ENCODE measurements around the gene CHAF1A. TPM values are rescaled to one million over a fixed set of nuclear protein-coding genes. Genes with fewer than 3 reads are reported as not detected.

CHAF1A gene
- total RNA-seq, 2 donors from 2014 or later, result 6.0 to 9.5 TPM

DNA sequence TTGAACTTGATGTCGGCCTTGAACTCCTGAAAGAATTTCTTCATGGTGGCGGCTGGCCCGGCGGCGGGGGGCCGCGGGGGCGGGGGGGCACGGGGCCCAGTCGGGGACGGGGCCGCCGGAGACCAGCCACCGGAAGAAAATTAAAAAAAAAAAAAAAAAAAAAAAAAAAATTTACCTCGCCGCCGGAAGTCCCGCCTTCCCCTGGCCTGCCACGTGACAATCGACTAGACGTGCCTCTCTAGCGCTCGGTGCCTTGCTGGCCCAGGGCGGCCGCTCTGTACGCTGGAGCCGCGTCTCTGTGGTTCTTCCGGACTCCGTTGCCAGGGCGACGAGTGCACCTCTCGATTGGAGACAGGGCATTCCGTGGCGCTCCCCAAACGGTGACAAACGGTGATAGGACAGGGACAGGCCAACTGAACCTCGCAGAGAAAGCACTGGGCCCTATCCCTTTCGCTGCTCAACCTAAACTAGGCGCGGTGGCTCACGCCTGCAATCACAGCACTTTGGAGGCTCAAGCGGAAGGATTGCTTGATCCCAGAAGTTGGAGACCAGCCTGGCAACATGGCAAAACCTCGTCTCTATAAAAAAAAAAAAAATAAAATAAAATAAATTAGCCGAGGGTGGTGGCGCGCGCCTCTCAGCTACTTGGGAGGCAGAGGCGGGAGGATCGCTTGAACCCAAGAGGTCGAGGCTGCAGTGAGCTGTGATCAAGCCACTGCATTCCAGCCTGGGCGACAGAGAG lies 55.4 kb downstream of the CHAF1A start, which contains the start of gene UBXN6:
Gene UBXN6 (minus strand): TSS at position 141 of the 742 bp plus-strand sequence. CDS start 97 bp downstream, at position 44.
- DNase-seq (ENCODE audit: low spot score), result peak; percentile 99
- intact Hi-C loops (cut with DNase I), result no loop called here

DNA sequence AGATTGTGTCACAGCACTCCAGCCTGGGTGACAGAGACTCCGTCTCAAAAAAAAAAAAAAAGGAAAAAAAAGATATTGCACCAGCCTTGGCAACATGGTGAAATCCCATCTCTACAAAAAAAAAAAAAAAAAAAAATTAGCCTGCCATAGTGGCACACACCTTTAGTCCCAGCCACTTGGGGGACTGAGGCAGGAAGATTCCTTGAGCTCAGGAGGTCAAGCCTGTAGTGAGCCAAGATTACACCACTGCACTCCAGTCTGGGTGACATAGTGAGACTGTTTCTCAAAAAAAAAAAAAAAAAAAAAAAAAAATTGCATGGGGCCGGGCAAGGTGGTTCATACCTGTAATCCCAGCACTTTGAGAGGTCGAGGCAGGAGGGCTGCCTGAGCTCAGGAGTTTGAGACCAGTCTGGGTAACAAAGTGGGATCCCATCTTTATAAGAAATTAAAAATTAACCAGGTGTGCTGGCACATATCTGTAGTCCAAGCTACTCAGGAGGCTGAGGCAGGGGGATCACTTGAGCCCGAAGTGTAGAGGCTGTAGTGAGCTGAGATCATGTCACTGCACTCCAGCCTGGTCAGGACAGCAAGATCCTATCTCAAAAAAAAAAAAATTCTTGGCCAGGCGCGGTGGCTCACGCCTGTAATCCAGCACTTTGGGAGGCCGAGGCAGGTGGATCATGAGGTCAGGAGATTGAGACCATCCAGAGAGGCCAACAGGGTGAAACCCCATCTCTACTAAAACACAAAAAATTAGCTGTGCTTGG lies 62.6 kb downstream of the CHAF1A start:
- intact Hi-C loops (cut with DNase I), result no loop called here
- no peak for DNase-seq (ENCODE audit: low spot score)

DNA sequence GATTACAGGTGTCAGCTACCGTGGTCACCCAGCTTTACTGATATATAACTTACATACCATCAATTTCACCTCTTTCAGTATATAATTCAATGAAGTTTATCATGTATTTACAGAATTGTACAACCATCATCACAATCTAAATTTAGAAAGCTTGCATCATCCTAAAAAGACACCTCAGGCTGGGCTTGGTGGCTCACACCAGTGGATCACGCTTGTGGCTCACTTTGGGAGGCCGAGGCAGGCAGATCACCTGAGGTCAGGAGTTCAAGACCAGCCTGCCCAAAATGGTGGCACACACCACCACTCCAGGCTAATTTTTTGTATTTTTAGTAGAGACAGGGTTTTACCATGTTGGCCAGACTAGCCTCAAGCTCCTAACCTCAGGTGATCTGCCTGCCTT lies 65.4 kb downstream of the CHAF1A start:
- intact Hi-C loops (cut with DNase I), result no loop called here
- DNase-seq (ENCODE audit: low spot score), result no peak

DNA sequence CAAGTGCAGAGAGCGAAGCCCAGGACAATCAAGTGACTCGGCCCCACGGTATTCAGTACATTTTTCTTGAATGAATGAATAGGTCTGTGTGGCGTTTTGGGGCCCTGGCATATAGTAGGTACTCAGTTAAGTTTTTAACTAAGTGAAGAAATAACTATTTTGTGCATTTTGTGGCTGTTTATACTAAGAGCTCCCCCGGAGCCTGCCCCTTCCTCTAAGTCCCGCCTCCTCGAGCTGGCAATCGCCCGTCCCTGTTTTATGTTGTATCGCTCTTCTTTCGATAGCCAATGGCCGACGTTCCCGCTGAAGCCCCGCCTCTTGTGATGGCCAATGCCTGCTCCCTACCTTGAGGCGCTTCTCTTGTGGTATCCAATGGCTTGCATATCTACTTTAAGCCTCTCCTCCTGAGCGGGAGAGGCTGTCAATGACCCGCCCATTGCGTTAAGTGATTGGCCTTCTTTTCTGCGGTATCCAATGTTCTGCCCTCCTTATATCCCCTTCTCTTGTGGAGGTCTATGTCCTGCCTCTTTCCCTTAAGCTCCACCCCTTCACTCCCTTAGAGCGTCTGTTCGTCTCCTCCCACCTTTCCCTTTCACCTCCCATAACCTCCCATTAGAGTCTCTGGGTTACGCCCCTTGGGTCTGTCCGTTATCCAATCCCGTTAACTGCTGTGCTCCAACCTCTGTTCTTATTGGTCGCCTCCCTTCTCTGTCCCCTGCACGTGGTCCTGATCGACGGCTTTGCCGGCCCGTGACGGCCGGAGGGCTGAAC lies 69.1 kb downstream of the CHAF1A start:
- intact Hi-C loops (cut with DNase I), result no loop called here
- DNase-seq (ENCODE audit: low spot score), result peak; percentile 99

DNA sequence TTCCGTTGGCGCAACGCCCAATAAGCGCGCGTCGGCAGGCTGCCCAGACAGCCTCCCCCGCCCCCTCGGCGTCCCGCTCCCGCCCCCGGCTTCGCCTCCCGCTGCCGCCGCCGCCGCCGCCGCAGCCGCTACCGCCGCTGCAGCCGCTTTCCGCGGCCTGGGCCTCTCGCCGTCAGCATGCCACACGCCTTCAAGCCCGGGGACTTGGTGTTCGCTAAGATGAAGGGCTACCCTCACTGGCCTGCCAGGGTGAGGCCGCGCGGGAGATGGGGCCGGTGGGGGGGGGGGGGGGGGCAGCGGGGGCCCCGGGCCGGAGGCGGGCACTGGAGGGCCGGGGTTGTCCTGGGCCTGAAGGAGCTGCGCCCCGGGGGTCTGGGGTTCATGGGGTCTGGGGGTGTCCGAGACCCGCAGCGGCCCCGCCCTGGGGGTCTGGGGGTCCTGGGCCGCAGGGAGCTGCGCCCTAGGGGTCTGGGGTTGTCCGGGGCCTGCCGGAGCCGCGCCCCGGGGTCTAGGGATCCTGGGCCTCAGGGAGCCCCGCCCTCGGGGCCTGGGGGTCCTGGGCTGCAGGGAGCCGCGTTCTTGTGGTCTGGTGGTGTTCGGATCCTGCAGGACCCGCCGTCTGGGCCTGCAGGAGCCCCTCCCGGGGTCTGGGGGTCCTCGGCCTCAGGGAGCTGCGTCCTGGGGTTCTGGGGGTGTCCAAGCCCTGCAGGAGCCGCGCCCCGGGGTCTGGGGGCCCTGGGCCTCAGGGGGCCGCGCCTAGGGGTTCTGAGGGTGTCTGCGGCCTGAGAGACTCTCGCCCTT lies 69.9 kb downstream of the CHAF1A start, which contains the start of gene HDGFL2:
Gene HDGFL2 (plus strand): TSS at position 124 of the 801 bp plus-strand sequence. CDS start 54 bp downstream, at position 178.
- no peak for DNase-seq (ENCODE audit: low spot score)
- intact Hi-C loops (cut with DNase I), result no loop called here

DNA sequence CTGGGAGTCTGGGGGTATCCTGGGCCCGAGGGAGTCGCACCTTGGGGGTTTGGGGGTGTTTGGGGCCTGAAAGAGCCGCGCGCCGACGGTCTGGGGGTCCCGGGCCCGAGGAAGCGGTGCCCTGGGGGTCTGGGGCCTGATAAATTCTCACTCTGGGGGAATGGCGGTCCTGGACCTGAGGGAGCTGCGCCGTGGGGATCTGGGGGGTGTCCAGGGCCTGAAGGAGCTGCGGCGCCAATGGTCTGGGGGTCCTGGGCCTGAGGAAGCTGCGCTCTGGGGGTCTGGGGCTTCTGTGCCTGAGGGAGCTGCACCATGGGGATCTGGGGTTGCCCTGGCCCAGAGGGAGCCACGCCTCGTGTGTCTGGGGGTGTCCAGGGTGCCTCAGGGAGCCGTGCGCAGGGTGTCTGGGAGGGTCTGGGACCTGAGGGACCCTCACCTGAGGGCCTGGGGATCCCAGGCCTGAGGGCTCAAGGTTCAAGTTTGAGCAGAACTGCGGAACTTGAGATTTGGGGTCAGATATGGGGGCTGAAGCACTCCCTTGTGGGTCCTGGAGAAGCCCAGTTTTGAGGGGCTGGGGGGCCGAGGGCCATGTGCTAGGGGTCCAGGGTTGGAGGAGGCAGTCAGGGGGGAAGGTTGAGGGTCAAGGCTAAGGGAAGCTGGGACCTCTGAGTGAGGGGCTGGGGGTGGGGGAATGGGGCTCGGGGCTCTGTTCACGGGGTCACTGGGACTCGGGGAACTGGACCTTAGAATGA lies 70.7 kb downstream of the CHAF1A start:
- intact Hi-C loops (cut with DNase I), result no loop called here
- no peak for DNase-seq (ENCODE audit: low spot score)

DNA sequence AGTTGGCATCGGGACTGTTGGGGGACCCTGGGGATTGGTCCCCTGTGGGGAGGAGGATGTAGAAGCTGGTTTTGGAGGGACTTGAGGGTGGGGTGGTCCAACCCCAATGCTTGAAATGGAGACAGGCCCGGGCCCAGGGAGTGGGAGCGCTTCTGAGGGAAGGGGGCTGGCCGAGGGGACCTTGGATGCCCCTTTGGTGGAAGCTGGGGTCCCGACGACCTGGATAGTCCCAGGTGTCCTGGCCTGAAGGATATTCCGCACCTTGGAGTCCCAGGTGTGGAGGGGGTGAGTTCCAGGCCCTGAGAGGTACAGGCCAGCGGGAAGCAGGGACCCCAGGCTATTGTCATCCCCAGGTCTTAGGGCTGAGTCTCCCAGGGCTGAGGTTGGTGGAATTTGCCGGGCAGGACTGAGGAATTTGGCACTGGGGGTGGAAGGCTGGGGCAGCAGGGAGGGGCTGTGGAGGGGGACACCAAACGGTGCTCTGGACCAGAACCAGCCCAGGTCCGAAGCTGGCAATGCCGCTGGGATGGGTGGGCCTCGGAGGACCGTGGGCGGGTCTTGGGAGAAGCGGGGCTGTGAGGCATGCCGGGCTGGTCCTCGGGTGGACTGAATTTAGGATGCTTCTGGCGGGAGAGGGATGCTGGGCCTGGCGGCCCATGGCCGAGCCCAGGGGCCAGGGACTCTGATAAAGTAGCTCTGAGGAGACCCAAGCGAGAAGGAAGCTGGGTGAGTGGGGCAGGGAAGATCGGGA lies 71.5 kb downstream of the CHAF1A start:
- DNase-seq (ENCODE audit: low spot score), result no peak
- intact Hi-C loops (cut with DNase I), result no loop called here

DNA sequence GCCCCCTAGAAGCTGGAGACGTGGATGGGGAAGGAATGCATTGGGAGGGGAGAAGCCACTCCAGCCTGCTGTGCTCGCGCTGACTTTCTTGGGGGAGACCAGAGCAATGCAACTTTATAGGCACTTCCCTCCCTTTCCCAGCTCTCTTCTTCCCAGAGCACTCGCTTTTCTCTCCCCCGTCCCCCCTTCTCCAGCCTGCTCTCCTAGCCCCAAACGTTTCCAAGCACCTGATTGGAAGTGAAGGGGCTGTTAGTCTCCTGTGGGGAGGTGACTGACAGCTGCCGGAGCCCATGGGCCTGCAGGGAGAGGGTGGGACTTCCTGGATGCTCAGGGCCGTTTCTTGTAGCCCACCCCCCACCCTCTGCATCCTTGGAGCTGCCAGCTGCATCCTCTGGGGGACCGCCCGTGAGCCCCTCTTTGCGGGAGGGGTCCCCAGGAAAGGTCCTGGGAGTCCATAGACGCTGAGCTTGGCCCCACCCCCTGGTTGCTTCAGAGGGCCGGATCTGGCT lies 72.1 kb downstream of the CHAF1A start:
- intact Hi-C loops (cut with DNase I), result no loop called here
- DNase-seq (ENCODE audit: low spot score), result no peak

DNA sequence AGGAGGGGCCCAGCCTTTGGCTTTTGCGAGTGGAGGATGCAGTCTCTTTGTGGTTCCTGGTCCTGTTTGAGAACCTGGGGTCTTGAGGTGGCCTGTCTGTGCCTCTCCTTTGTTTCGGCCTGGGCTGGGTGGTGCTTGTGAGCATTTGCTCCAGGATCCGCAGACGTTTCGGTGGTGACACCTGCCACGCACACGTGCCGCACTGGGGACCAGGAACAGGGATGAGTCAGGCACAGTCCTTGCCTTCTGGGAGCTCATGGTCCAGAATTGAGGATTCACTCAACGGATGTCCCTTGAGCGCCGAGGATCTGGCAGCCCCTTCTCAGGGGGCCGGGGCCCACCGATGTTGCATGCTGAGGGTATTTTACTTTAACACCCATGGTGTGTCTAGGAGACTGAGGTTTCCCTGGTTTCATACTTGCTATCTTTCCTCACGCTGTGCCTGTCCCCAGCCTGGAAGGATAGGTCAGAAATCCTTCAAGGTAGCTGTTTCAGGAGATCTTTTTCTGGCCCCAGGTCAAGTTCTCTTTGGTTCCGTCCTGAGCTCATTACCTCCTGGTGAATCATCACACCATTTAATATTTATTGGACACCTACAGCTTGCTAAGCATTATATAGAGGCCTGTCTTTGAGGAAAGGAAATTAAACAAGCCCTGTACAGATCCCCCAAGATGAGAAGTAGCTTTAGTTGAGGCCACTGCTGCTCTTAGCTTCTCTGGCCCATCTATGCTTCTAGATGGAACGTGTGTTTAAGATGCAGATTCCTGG lies 74.8 kb downstream of the CHAF1A start:
- intact Hi-C loops (cut with DNase I), result no loop called here

DNA sequence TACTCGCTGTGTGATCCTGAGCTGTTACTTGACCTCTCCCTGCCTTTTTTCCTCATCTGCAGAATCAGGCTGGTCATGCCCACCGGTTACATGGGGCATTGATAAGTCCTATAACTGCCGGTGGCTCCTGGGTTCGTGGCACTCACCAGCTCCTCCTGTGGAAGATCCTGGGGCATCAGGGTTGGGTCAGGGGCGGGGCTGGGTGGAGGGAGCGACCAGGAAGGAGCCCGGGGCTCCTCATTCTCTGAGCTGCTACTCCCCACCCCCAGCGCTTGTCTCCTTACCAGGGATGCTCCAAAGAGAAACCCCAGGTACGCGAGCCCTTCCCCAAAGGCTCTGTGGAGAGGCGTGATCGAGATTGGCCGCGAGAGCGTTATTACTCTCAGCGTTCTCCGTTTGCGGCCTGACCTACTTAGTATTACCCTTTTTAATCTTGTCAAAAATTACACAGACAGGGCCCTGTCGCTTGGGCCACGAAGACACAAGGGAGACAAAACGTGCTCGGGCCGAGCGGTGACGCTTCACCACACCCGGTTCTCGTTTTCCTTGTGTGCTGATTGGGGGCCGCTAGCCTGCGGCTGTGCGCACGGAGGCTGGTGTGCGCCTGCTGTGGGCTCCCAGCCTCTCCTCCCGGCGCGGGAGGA lies 80.4 kb downstream of the CHAF1A start:
- no peak for DNase-seq (ENCODE audit: low spot score)
- intact Hi-C loops (cut with DNase I), result no loop called here

More for the DNA sequence above, 74.8 kb downstream of the CHAF1A start:
- no peak for DNase-seq (ENCODE audit: low spot score)

DNA sequence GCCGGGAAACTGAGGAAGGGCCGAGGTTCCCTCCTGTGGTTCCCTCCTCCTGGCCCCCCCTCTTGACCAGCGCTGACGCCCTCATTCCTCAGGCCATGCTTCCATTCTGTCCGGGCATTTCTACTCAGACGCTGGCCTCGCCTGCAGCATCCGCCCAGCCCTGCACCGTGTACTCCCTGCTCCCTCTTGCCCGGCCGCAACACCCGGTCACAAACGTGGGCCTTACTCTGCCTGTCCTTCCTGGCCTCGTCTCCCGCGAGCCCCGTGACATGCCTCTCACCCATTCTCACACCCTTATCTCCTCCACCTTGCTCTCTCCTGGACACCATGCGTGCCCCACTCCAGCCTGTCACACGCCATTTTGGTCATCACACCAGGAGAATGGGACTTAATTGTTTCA lies 80.9 kb downstream of the CHAF1A start:
- intact Hi-C loops (cut with DNase I), result no loop called here

DNA sequence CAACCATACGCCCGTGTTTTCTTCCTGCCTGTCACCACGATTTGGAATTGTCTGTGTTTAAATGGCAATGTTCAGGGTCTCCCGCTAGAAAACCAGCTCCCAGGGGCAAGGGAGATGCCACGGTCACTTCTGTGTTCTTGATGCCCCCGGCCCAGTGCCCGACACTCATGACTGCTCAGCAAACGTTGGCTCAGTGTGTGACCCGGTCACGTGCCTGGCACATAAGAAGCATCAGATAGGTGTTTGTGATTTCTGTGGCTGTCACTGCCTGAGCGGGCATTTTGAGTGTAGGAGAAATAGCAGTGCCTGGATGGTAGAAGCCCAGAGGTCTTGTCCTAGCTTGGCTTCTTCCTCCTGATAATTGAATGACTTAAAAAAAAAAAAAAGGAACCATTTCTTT lies 85.1 kb downstream of the CHAF1A start:
- no peak for DNase-seq (ENCODE audit: low spot score)

More for the DNA sequence above, 80.9 kb downstream of the CHAF1A start:
- no peak for DNase-seq (ENCODE audit: low spot score)

DNA sequence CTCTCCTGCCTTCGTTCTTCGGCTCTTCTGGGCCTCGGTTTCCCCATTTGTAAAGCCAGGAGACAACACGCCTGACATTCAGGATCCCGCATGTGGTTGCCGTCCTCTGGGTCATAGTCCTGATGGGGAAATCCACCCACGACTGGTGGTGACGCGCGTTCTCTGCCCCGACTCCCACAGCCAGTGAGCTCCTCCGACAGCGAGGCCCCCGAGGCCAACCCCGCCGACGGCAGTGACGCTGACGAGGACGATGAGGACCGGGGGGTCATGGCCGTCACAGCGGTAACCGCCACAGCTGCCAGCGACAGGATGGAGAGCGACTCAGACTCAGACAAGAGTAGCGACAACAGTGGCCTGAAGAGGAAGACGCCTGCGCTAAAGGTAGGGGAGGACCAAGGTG lies 86.1 kb downstream of the CHAF1A start:
- intact Hi-C loops (cut with DNase I), result no loop called here

More for the DNA sequence above, 85.1 kb downstream of the CHAF1A start:
- intact Hi-C loops (cut with DNase I), result no loop called here

DNA sequence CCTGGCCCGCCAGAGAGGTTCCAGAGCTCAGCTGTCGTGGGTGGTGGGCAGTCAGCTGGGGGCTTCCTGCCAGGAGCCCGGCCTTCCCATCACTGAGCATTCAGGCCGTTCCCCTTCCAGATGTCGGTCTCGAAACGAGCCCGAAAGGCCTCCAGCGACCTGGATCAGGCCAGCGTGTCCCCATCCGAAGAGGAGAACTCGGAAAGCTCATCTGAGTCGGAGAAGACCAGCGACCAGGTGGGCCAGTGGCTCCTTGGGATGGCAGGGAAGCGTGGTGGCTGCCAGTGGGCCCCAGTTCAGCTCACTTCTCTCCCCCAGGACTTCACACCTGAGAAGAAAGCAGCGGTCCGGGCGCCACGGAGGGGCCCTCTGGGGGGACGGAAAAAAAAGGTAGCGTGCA lies 89.0 kb downstream of the CHAF1A start:
- intact Hi-C loops (cut with DNase I), result no loop called here
- DNase-seq (ENCODE audit: low spot score), result no peak

More for the DNA sequence above, 86.1 kb downstream of the CHAF1A start:
- no peak for DNase-seq (ENCODE audit: low spot score)

DNA sequence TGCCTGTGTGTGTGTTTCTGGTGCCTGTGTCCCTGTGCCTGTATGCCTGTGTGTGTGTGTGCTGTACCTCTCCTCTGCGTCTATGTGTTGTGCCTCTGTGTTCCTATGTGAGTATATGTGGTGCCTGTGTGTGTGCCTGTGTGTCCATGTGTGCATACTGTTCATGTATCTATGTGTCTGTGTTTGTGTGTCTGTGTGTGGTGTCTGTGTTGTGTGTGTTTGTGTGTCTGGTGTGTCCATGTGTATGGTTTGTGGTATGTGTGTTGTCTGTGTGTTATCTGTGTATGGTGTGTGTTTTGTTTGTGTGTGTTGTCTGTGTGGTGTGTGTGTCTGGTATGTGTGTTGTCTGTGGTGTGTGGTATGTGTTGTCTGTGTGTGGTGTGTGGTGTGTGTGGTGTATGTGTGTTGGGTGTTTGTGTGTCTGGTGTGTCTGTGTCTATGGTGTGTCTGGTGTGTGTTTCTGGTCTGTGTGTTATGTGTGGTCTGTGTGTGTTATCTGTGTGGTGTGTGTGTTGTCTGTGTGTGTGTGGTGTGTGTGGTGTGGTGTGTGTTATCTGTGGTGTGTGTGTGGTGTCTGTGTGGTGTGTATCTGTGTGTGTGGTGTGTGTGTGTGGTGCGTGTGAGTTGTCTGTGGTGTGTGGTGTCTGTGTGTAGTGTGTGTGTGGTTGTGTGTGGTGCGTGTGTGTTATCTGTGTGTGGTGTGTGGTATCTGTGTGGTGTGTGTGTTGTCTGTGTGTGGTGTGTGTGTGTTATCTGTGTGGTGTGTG lies 90.1 kb downstream of the CHAF1A start:
- no peak for DNase-seq (ENCODE audit: low spot score)
- intact Hi-C loops (cut with DNase I), result no loop called here

Measured in posterior vena cava (tissue), 2 donors.